ENCODE data around the gene SYTL3. TPM values are rescaled to one million over a fixed set of nuclear protein-coding genes. Genes with fewer than 3 reads are reported as not detected.

The SYTL3 gene
- total RNA-seq, 1 donor from 2014 or later, result 13.9 TPM

DNA sequence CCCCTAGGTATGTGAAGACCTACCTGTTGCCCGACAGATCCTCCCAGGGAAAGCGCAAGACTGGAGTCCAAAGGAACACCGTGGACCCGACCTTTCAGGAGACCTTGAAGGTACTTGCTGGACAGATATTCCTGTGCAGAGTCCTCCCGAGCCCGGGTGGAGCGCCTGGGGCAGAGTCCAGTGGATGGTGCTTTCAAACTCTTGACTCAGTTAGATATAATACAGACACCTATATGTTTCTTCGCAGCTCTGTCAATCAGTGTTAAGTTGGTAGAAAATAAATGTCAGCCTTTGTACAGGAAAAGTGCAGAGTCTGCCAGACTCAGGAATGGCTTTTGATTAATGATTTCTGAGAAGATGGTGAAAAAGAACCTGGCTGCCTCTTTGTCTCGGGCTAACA is 102.1 kb downstream of the SYTL3 start:
- TF ChIP-seq, protein P1, sequence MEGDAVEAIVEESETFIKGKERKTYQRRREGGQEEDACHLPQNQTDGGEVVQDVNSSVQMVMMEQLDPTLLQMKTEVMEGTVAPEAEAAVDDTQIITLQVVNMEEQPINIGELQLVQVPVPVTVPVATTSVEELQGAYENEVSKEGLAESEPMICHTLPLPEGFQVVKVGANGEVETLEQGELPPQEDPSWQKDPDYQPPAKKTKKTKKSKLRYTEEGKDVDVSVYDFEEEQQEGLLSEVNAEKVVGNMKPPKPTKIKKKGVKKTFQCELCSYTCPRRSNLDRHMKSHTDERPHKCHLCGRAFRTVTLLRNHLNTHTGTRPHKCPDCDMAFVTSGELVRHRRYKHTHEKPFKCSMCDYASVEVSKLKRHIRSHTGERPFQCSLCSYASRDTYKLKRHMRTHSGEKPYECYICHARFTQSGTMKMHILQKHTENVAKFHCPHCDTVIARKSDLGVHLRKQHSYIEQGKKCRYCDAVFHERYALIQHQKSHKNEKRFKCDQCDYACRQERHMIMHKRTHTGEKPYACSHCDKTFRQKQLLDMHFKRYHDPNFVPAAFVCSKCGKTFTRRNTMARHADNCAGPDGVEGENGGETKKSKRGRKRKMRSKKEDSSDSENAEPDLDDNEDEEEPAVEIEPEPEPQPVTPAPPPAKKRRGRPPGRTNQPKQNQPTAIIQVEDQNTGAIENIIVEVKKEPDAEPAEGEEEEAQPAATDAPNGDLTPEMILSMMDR (IDR thresholded peaks at IDR 0.05), result no peak

DNA sequence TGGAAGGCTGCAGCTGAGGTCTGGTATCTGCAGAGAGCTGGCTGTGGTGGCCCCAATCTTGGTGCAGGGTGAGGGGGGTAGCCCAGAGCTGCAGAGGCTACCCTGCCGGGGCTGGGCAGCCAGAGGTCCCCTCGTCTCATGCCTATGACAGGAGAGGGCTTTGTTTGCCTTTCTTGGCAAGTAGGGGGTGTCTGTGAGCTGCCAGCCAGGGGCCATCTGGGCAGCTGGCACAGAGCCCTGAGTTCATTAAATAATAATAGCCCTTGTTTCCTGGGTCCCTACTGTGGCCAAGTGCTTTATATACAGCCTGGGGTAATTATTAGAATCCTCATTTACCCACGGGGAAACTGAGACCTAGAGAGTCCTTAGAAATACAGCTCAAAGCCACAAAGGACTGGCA is 102.8 kb downstream of the SYTL3 start:
- Histone ChIP-seq H3K27me3 (ENCODE audit: low read depth) (no peaks in the 10 kb centered on the region), H3K4me1 (no peaks in the 10 kb centered on the region), H3K4me3 (no peak overlapping the region), H3K27ac (no peak overlapping the region), H3K9me3 (no peaks in the 10 kb centered on the region), H3K36me3 (peaks cover 20% of the 10 kb centered on the region)
- intact Hi-C loops (cut with DNase I), result no loop called here
- ATAC-seq (peak; percentile 4 to 25), DNase-seq (no peak)
- TF ChIP-seq, protein P1 (IDR thresholded peaks at IDR 0.05), result no peak

More for the DNA sequence above, 102.1 kb downstream of the SYTL3 start:
- no peaks in the 10 kb centered on the region for H3K4me1 ChIP-seq
- no peak for DNase-seq
- peaks cover 13% of the 10 kb centered on the region for H3K36me3 ChIP-seq
- no peaks in the 10 kb centered on the region for H3K9me3 ChIP-seq
- no peak overlapping the region for H3K4me3 ChIP-seq
- no peaks in the 10 kb centered on the region for H3K27me3 ChIP-seq (ENCODE audit: low read depth)
- H3K27ac ChIP-seq, result no peak overlapping the region
- intact Hi-C loops (cut with DNase I), result no loop called here
- ATAC-seq, result no peak

DNA sequence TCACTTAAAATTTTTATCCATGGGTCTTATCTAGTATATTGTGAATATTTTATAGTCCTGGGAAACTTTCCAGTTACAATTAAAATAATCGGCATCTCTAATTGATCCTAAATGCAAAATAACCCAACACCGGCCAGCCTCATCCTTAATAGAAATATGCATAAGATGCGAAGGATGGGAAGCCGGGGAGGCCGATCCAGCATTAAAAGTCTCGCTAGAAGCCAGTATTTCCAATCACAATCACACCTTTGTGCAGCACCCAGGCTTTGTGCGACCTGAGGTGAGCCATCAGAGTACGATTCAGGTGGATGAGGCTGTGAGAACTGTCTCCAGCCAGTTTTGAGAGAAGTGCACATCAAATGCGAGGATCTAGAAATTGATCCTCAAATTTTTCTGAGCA is 104.0 kb downstream of the SYTL3 start:
- TF ChIP-seq, protein P1 (IDR thresholded peaks at IDR 0.05), result no peak
- DNase-seq (no peak), ATAC-seq (no peak)
- no peak overlapping the region for H3K27ac ChIP-seq
- no peak overlapping the region for H3K4me3 ChIP-seq
- intact Hi-C loops (cut with DNase I), result no loop called here
- no peaks in the 10 kb centered on the region for H3K9me3 ChIP-seq
- peaks cover 23% of the 10 kb centered on the region for H3K36me3 ChIP-seq
- no peaks in the 10 kb centered on the region for H3K4me1 ChIP-seq
- no peaks in the 10 kb centered on the region for H3K27me3 ChIP-seq (ENCODE audit: low read depth)

DNA sequence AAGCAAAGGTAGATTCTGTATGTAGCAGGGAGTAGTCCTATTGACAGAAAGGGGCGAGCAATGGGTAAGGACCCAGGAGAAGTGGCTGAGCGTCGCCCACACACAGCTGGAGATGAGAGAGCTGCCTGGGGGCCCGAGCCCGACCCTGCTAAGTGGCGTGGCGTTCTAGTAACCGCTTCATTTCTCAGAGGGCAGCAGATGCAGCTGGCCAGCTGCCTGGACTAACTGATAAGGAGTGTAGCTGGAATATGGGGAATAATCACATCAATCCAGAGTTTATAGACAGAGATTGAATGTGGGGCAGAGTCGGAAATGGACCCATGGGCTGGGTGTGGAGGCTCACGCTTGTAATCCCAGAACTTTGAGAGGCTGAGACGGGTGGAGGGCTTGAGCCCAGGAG is 104.9 kb downstream of the SYTL3 start:
- TF ChIP-seq, protein P1 (IDR thresholded peaks at IDR 0.05), result no peak
- no peak overlapping the region for H3K4me3 ChIP-seq
- DNase-seq, result no peak
- H3K36me3 ChIP-seq, result peaks cover 23% of the 10 kb centered on the region
- ATAC-seq, result no peak
- H3K9me3 ChIP-seq, result no peaks in the 10 kb centered on the region
- no peak overlapping the region for H3K27ac ChIP-seq
- intact Hi-C loops (cut with DNase I), result no loop called here
- H3K27me3 ChIP-seq (ENCODE audit: low read depth), result no peaks in the 10 kb centered on the region
- no peaks in the 10 kb centered on the region for H3K4me1 ChIP-seq

DNA sequence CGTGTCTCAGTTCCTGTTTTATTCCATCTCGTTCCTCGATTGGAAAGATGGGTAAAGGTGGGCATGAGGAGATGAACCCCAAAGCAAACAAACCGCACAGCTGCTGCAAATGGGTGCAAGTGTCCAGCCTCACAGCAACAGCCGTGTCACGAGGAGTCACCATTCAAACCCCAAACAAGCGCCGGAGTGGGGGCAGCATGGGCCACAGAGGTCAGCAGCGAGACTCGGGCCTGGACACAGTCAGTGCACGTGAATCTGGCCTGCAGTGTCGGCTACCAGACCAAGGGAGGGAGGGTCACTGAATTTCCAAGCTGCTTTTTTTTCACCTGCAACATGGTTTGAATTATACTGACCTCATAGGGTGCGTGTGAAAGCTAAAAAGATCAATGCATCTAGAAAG is 105.8 kb downstream of the SYTL3 start:
- H3K4me1 ChIP-seq, result no peaks in the 10 kb centered on the region
- peaks cover 23% of the 10 kb centered on the region for H3K36me3 ChIP-seq
- intact Hi-C loops (cut with DNase I), result no loop called here
- no peak overlapping the region for H3K27ac ChIP-seq
- H3K27me3 ChIP-seq (ENCODE audit: low read depth), result no peaks in the 10 kb centered on the region
- H3K4me3 ChIP-seq, result no peak overlapping the region
- no peak for ATAC-seq
- H3K9me3 ChIP-seq, result no peaks in the 10 kb centered on the region
- TF ChIP-seq, protein P1 (IDR thresholded peaks at IDR 0.05), result no peak
- no peak for DNase-seq

DNA sequence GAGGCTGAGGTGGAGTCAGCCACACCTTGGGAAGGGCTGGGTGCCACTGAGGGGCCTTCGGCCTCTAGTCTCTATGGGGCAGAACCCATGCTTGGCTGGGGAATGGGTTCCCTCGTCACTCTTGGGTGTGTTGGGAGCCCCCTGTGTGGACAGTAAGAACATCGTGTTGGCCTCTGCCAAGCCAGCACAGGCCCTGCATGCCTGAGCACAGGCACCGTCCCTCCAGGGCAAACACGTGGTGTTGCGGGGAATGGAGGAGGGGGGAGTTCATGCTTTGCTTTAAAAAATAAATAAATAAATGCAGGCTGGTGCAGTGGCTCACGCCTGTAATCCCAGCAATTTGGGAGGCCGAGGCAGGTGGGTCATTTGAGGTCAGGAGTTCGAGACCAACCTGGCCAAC is 106.3 kb downstream of the SYTL3 start:
- intact Hi-C loops (cut with DNase I), result no loop called here
- DNase-seq (no peak), ATAC-seq (no peak)
- Histone ChIP-seq H3K4me3 (no peak overlapping the region), H3K27ac (no peak overlapping the region), H3K4me1 (no peaks in the 10 kb centered on the region), H3K27me3 (ENCODE audit: low read depth) (no peaks in the 10 kb centered on the region), H3K9me3 (no peaks in the 10 kb centered on the region), H3K36me3 (peaks cover 22% of the 10 kb centered on the region)
- TF ChIP-seq, protein P1 (IDR thresholded peaks at IDR 0.05), result no peak
